ENCODE data around the gene TERB1. TPM values are rescaled to one million over a fixed set of nuclear protein-coding genes. Genes with fewer than 3 reads are reported as not detected.

Gene TERB1
- total and polyA plus RNA-seq, 2 experiments from 2014 or later: 0.07 TPM; not detected in 1

DNA sequence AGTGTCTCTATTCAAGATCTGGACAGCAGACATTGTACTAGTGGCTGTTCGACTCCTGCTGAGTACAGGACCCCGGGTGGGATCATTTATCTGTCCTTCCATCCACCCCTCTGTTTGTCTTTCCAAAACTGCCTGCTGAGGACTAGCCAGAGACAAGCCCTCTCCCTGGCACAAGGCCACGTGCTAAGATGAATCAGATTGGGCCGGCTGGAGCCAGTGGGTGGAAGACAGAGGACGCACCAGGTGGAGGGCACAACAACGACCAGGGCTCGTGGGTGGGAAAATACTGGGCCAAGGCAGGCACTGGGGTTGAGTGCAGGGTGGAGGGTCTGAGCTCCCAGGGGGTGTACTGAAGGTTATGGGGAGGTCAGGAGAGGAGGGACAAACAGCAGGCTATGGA lies 41.4 kb upstream of the TERB1 start:
- TF ChIP-seq EZH2phosphoT487 (IDR thresholded peaks at IDR 0.05; ENCODE audit: low read depth, severe bottlenecking, unreplicated experiment): no peak
- TF ChIP-seq EZH2 (IDR thresholded peaks at IDR 0.05; ENCODE audit: borderline replicate concordance): no peak
- TF ChIP-seq, protein P1, sequence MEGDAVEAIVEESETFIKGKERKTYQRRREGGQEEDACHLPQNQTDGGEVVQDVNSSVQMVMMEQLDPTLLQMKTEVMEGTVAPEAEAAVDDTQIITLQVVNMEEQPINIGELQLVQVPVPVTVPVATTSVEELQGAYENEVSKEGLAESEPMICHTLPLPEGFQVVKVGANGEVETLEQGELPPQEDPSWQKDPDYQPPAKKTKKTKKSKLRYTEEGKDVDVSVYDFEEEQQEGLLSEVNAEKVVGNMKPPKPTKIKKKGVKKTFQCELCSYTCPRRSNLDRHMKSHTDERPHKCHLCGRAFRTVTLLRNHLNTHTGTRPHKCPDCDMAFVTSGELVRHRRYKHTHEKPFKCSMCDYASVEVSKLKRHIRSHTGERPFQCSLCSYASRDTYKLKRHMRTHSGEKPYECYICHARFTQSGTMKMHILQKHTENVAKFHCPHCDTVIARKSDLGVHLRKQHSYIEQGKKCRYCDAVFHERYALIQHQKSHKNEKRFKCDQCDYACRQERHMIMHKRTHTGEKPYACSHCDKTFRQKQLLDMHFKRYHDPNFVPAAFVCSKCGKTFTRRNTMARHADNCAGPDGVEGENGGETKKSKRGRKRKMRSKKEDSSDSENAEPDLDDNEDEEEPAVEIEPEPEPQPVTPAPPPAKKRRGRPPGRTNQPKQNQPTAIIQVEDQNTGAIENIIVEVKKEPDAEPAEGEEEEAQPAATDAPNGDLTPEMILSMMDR (IDR thresholded peaks at IDR 0.05; ENCODE audit: poor library complexity): no peak
- Histone ChIP-seq H3K4me2 (no peak overlapping the region), H3K27ac (no peak overlapping the region), H3K79me2 (no peaks in the 10 kb centered on the region), H4K20me1 (ENCODE audit: insufficient read depth, poor library complexity, severe bottlenecking) (no peaks in the 10 kb centered on the region), H3K9me3 (ENCODE audit: low read depth) (no peaks in the 10 kb centered on the region), H3K4me1 (ENCODE audit: insufficient read depth) (peaks cover 3% of the 10 kb centered on the region), H2AFZ (no peak overlapping the region), H3K27me3 (peaks cover 48% of the 10 kb centered on the region), H3K4me3 (no peak overlapping the region), H3K36me3 (replicated peaks; ENCODE audit: insufficient read depth, low read depth) (no peaks in the 10 kb centered on the region), H3K9me2 (replicated peaks; ENCODE audit: insufficient read depth) (no peaks in the 10 kb centered on the region)
- WGBS (ENCODE audit: low lambda C conversion rate, missing lambda C conversion rate): 82% methylated on average over 7 of the region's 7 CpGs
- no peak for DNase-seq (ENCODE audit: low spot score)

DNA sequence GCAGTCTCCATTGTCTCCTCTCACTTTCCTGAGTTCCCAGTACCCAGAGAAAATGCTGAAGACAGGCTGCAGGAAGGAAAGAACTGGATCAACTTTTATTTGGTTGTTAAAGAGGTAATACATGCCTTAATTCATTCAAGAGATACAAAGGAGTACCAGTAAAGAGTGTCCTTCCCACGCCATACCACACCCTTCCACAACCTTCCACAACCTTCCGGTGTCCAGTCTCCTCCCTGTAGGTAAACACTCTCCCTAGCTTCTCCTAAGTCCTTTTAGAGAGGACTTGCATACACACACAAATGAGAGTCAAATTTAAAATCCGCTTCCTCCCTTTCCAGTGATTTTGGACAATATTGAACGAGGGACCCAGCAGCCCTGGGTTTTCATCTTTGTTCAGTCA lies 40.0 kb upstream of the TERB1 start:
- no peak overlapping the region for H3K27ac ChIP-seq
- H3K9me3 ChIP-seq (ENCODE audit: low read depth): no peaks in the 10 kb centered on the region
- no peaks in the 10 kb centered on the region for H3K36me3 ChIP-seq (replicated peaks; ENCODE audit: insufficient read depth, low read depth)
- no peak for DNase-seq (ENCODE audit: low spot score)
- no peaks in the 10 kb centered on the region for H3K9me2 ChIP-seq (replicated peaks; ENCODE audit: insufficient read depth)
- H3K4me1 ChIP-seq (ENCODE audit: insufficient read depth): peaks cover 3% of the 10 kb centered on the region
- no peak overlapping the region for H3K4me3 ChIP-seq
- H3K27me3 ChIP-seq: peaks cover 36% of the 10 kb centered on the region
- H4K20me1 ChIP-seq (ENCODE audit: insufficient read depth, poor library complexity, severe bottlenecking): no peaks in the 10 kb centered on the region
- 82% methylated on average over 4 of the region's 4 CpGs for WGBS (ENCODE audit: low lambda C conversion rate, missing lambda C conversion rate)
- no peak overlapping the region for H3K4me2 ChIP-seq
- H3K79me2 ChIP-seq: no peaks in the 10 kb centered on the region
- H2AFZ ChIP-seq: no peak overlapping the region
- no peak for TF ChIP-seq EZH2phosphoT487 (IDR thresholded peaks at IDR 0.05; ENCODE audit: low read depth, severe bottlenecking, unreplicated experiment)
- TF ChIP-seq EZH2 (IDR thresholded peaks at IDR 0.05; ENCODE audit: borderline replicate concordance): no peak
- TF ChIP-seq, protein P1 (IDR thresholded peaks at IDR 0.05; ENCODE audit: poor library complexity): no peak

DNA sequence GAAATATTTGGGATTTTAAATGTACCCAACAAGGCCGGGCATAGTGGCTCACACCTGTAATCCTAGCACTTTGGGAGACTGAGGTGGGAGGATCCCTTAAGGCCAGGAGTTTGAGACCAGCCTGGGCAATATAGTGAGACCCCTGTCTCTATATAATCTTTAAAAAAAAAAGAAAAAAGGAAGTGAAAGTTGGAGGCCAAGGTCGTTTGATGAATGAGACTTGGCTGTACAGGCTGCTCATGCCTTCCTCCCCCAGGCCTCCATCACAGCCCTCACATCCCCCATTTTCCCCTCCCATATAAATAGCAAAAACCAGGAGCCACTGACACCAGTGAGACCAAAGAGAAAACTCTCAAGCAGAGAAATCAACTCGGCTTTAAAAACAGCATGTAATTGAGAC lies 39.5 kb upstream of the TERB1 start:
- no peaks in the 10 kb centered on the region for H3K79me2 ChIP-seq
- no peaks in the 10 kb centered on the region for H3K36me3 ChIP-seq (replicated peaks; ENCODE audit: insufficient read depth, low read depth)
- 61% methylated on average over 3 of the region's 3 CpGs for WGBS (ENCODE audit: low lambda C conversion rate, missing lambda C conversion rate)
- H3K9me2 ChIP-seq (replicated peaks; ENCODE audit: insufficient read depth): no peaks in the 10 kb centered on the region
- no peaks in the 10 kb centered on the region for H4K20me1 ChIP-seq (ENCODE audit: insufficient read depth, poor library complexity, severe bottlenecking)
- no peak overlapping the region for H3K4me3 ChIP-seq
- TF ChIP-seq EZH2 (IDR thresholded peaks at IDR 0.05; ENCODE audit: borderline replicate concordance): no peak
- TF ChIP-seq EZH2phosphoT487 (IDR thresholded peaks at IDR 0.05; ENCODE audit: low read depth, severe bottlenecking, unreplicated experiment): no peak
- TF ChIP-seq, protein P1 (IDR thresholded peaks at IDR 0.05; ENCODE audit: poor library complexity): no peak
- H3K4me2 ChIP-seq: no peak overlapping the region
- DNase-seq (ENCODE audit: low spot score): no peak
- H3K9me3 ChIP-seq (ENCODE audit: low read depth): no peaks in the 10 kb centered on the region
- no peak overlapping the region for H2AFZ ChIP-seq
- H3K4me1 ChIP-seq (ENCODE audit: insufficient read depth): peaks cover 3% of the 10 kb centered on the region
- H3K27ac ChIP-seq: no peak overlapping the region
- H3K27me3 ChIP-seq: peaks cover 32% of the 10 kb centered on the region

DNA sequence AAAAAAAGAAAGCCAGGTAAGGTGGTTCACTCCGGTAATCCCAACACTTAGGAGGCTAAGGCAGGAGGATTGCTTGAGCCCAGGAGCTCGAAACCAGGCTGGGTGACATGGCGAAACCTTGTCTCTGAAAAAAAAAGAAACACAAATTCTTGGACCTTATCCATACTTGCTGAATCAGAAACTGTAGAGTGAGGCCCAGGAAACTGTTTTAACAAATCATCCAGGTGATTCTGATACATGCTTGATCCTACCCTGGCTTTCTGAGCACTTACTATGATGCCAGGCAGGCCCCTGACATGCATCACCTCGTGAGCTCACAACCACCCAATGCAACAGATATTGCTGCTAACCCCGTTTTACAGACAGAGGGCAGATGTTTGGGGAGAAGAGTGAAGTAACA lies 33.4 kb upstream of the TERB1 start:
- no peak overlapping the region for H3K4me2 ChIP-seq
- H4K20me1 ChIP-seq (ENCODE audit: insufficient read depth, poor library complexity, severe bottlenecking): peaks cover 3% of the 10 kb centered on the region
- no peaks in the 10 kb centered on the region for H3K9me3 ChIP-seq (ENCODE audit: low read depth)
- no peaks in the 10 kb centered on the region for H3K36me3 ChIP-seq (replicated peaks; ENCODE audit: insufficient read depth, low read depth)
- TF ChIP-seq EZH2phosphoT487 (IDR thresholded peaks at IDR 0.05; ENCODE audit: low read depth, severe bottlenecking, unreplicated experiment) (no peak), EZH2 (IDR thresholded peaks at IDR 0.05; ENCODE audit: borderline replicate concordance) (no peak)
- TF ChIP-seq, protein P1 (IDR thresholded peaks at IDR 0.05; ENCODE audit: poor library complexity): no peak
- no peak overlapping the region for H3K4me3 ChIP-seq
- no peak overlapping the region for H2AFZ ChIP-seq
- peaks cover 3% of the 10 kb centered on the region for H3K4me1 ChIP-seq (ENCODE audit: insufficient read depth)
- H3K9me2 ChIP-seq (replicated peaks; ENCODE audit: insufficient read depth): no peaks in the 10 kb centered on the region
- DNase-seq (ENCODE audit: low spot score): no peak
- H3K79me2 ChIP-seq: peaks cover 4% of the 10 kb centered on the region
- WGBS (ENCODE audit: low lambda C conversion rate, missing lambda C conversion rate): 85% methylated on average over 5 of the region's 5 CpGs
- H3K27ac ChIP-seq: no peak overlapping the region
- peaks cover 5% of the 10 kb centered on the region for H3K27me3 ChIP-seq

Measured in hepatocyte (in vitro differentiated cells).